GM12873 (cell line): ENCODE data around the gene FAM193A.

Source experiments
- TF ChIP-seq, protein P1 (sequence below): IDR thresholded peaks from 2 replicates; pipeline ENCODE4 v1.5.1; 2012; ENCODE audit warnings: low read depth, mild to moderate bottlenecking, moderate library complexity, low read length, control low read depth; ENCODE audit not compliant: insufficient read depth; ENCODE audit errors: missing control alignments

FAM193A gene

DNA sequence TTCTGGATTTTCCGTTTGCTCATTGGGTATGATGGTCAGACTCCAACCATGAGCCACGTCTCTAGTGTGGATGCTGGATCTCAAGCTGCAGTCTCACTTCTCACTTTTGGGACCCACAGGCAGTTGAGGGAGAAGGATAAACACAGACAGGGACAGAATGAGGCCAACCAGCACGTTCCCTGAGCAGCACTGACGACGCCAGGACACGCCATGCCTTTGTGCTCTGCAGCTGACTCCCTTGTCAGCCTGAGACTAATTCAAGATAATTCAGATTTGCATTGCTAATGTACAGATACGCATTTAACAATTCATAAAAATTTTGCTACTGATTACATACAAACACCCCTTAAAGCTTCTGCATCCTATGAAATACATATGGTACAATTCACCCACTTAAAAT is 106.5 kb downstream of the FAM193A start:
- TF ChIP-seq, protein P1, sequence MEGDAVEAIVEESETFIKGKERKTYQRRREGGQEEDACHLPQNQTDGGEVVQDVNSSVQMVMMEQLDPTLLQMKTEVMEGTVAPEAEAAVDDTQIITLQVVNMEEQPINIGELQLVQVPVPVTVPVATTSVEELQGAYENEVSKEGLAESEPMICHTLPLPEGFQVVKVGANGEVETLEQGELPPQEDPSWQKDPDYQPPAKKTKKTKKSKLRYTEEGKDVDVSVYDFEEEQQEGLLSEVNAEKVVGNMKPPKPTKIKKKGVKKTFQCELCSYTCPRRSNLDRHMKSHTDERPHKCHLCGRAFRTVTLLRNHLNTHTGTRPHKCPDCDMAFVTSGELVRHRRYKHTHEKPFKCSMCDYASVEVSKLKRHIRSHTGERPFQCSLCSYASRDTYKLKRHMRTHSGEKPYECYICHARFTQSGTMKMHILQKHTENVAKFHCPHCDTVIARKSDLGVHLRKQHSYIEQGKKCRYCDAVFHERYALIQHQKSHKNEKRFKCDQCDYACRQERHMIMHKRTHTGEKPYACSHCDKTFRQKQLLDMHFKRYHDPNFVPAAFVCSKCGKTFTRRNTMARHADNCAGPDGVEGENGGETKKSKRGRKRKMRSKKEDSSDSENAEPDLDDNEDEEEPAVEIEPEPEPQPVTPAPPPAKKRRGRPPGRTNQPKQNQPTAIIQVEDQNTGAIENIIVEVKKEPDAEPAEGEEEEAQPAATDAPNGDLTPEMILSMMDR, result no peak

DNA sequence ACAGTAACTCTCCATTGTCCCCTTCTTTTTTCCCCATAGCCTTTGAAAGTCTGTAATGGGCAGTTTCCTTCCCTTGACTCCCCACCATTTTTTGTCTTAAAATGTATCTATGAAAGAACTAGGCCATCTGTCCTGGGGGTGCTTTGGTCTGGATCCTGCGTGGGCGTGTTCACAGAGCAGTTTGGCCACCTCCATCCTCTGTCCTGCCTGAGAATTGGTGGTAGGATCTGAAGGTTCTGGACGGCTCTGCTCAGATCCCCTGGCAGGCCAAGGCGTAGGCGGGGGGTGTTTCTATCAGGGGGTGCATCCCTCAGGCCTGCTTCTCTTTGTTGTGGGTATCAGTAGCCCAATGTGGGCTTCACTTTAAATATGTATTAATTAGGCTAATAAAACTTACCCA is 107.1 kb downstream of the FAM193A start:
- TF ChIP-seq, protein P1, result no peak

DNA sequence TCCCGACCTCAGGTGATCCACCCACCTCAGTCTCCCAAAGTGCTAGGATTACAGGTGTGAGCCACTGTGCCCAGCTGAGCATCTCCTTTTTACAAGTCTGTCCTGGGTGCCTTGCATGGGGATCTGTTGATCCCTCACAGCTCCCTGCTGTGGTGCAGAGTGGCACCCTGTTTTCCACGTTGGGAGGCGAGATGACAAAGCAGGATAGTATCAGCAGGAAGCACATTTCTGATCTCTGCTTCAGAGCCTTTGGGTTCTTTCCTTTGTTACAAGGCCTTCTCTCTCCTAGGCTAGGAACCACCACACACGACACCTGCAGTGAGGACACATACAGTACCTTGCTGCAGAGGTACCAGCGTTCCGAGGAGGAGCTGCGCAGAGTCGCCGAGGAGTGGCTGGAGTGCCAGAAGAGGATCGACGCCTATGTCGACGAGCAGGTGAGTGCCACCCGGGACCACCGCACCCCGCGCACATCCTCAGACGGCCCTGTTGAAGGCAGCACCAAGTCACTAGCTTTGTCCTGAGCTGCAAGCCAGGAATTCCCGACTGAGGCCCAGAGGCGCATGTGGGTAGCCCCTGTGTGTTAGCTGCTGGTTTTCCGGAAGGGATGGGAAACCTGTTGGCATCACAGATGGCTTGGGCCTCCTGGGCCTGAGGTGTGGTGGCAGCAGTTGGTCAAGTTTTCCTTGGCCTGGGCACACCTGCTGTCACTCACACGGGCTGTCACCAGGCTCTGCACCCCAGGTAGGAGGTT is 110.1 kb downstream of the FAM193A start:
- TF ChIP-seq, protein P1, result no peak

DNA sequence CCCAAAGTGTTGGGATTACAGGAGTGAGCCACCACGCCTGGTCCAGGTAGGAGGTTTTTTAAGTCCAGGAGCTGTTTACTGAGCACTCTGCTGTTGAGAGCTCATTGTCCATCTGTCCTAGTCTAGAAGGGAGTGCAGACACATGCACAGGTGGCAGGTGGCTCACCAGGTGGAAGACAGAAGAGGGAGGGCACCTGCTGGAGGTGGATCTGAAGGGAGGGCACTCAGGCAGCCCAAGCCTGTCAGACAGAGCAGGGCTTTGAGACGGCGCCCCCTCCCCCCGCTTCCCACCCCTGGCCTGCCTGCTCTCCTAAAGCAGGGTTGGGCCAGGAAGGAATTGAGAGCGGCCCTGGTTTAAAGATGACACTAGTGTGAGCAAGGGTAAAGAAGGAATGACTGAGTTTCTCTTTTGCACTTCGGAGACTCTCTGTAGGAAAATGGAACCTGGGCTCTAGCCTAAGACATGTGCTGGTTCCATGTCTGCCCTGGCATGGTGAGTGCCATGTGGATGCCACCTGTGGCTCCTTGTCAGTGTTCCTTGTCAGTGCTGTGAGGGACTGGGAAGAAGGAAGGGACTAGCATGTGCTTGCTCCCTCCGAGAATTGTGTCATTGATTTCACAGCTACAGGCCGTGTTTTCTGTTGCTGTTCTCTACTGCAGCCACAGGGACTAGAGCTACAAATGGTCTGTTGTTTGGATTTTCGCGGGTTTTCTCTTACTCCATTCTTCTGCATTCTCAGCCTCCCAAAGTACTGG is 111.1 kb downstream of the FAM193A start:
- TF ChIP-seq, protein P1, result no peak

DNA sequence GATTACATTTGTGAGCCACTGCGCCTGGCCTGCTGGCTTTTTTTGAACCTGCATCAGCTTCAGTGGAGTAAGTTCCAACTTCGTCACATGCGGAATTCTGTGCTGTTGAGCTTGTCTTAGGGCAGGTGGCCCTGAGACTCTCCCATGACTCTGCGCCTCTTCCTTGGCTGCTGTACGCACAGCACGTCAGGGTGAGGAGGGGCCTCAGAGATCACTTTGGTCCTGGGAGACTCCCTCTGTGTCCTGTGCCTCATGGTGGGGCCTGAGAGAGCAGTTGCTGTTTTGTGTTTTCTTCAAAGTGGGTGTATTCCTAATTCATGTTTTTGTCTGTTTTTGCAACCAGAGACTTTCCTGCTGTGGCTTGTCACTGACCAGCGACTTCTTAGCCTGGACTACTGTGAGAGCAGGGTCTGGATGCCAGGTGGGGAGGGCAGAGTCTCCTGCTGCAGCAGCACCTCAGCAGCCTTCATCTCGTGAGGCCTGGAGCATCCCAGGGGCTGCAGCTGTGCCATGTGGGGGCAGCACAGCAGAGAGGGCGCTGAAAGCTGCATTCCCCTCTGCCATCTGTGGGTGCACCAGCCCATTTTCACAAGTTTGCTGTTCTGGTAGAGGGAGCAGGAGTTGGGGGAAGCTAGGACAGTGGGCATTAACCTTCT is 111.8 kb downstream of the FAM193A start:
- TF ChIP-seq, protein P1, result no peak

DNA sequence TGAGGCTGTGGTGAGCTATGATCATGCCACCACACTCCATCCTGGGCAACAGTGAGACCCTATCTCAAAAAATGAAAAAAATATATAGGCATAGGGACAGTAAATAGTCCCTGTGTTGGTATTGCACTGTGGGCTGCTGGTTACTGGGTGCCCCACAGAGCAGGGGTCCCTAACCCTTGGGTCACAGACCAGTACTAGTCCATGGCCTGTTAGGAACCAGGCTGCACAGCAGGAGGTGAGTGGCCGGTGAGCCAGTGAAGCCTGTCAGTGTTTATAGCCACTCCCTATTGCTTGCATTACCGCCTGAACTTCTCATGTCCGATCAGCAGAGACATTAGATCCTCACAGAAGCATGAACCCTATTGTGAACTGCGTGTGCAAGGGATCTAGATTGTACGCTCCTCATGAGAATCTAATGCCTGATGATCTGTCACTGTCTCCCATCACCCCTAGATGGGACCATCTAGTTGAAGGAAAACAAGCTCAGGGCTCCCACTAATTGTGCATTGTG is 113.2 kb downstream of the FAM193A start:
- TF ChIP-seq, protein P1, result no peak

DNA sequence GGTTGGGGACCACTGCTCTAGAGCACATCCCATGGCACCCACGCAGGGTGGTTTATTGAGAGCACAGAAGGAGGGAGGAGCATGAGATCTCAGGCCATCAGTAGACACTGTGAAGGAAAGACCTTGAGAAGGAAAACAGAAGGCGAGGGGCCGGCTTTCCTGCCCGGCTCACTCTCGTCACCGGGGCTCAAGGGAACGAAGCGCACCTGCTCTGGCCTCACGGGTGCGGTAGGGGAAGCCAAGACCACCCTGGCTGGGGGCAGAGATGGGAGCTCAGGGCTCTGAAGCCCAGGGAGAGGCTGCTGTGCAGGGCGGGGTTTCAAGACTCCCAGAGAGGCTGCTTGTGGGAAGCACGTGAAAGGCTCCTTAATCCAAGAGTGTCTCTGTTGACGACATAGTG is 113.8 kb downstream of the FAM193A start:
- TF ChIP-seq, protein P1, result no peak
